ENCODE results near the gene TMEM19.

The TMEM19 gene

DNA sequence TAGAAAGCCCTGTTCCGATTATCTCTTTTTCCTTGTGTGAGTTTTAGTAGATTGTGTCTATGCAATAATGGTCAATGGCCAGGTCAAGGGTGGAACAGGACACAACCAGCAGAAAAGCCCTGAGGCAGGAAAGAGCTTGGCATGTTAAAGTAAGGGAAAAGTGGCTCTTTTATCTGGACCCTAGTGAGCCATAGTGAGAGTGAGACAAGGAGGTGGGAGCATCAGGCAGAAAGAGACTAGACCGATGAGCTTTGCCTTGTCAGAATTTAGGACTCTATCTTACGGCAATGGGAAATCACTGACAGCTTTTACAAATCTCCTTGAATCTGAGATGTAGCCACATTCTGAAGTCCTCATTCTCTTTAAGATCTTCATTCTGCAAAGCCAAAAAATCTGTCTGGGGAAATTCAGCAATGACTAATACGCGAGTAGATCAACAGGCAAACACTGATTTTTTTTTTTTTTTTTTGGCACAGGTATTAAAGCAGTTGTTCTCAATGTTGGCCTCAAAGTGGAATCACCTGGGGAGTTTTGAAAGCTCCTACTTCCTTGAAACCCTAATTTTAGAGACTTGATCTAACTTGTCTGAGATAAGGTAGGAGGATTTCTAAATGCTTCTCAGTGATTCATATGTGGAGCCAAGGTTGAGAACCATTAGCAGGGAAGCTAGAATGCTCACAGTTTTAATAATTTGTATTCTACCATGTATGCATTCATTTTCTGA lies 33.9 kb downstream of the TMEM19 start:
- no peak for DNase-seq

DNA sequence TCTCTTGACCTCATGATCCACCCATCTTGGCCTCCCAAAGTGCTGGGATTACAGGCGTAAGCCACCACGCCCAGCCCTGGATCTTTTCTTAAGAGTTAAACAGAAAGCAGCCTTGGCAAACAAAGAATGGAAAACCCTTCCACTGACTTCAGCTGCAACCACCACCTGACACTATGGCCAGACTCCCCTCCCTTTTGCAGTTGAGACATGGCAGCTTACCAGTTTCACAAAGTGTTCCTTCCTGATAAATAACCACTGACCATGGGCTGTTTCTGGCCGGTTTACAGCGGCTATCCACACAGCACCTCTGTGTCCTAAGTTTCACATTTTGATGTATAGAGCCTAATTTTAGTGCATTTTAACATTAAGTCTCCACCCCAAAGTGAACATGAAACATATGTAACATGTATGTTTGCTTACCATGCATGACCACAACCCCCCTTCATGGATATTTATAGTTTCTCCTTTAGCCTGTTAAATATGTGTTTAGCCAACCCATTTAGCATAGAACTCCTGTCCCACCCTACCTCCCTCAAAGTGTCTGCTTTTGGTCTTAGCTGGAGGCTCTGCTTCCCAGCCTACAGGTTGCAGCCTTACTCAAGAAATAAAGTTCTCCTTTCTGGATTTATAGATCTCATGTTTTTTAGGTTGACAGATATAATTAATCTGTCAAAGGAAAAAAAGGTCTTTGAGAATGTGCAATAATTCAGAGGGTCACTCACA lies 36.1 kb downstream of the TMEM19 start:
- peak; percentile 78 for DNase-seq

GRCh38 chr12:71725011-71725410 lies 39.1 kb downstream of the TMEM19 start:
- no peak for DNase-seq

- no peak for DNase-seq
These were observed 40.7 kb downstream of the TMEM19 start for GRCh38 chr12:71726548-71726947.

GRCh38 chr12:71727958-71728357 lies 42.1 kb downstream of the TMEM19 start:
- DNase-seq: no peak

DNA sequence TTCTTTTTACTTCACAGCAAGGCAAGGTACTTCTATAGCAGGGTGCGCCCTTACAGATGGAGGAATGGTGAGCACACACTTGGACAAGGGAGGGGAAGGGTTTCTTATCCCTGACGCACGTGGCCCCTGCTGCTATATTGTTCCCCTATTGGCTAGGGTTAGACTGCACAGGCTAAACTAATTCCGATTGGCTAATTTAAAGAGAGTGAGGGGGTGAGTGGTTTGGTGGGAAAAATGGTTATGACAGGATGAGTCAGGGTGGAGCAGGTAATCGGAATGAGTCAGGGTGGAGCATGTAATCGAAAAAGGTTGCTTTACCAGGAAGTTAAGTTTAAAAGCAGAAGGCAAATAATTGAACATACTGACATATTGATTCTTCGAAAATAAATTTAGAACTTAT lies 45.1 kb downstream of the TMEM19 start:
- DNase-seq: no peak

DNA sequence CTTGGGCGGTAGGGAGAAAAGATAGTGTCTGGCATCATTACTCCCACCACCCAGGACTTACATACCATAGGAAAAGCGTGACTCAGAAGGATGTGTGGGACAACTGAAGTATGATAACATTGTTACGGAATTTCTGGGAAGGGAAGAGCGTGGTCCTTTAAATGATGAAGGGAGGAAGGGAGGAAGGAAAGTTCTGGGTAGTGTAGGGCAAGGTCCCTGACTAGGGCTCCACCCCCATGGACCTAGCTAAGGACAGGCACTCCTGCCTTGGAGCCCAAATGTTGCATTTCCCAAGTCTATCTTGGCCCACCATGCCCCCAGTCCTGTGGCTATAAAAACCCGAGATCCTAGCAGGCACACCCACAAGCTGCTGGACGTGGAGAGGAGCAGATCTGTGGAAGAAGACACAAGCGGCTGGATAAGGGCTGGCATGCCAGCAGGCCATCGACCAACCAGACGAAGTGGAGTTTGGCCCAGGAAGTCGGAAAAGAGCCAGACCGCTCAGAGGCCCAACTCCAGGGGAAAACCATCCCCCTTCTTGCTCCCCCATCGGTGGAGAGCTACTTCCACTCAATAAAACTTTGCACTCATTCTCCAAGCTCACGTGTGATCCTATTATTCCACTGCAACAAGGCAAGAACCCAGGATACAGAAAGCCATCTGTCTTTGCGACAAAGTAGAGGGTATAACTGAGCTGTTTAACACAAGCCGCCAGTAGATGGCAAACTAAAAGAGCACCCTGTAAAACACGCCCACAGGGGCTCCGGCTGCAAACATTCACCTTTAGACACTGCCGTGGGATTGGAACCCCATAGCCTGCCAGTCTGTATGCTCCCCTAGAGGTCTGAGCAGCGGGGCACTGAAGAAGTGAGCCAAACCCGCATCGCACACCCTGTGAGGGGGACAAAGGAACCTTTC lies 45.8 kb downstream of the TMEM19 start:
- DNase-seq: peak; percentile 27

DNA sequence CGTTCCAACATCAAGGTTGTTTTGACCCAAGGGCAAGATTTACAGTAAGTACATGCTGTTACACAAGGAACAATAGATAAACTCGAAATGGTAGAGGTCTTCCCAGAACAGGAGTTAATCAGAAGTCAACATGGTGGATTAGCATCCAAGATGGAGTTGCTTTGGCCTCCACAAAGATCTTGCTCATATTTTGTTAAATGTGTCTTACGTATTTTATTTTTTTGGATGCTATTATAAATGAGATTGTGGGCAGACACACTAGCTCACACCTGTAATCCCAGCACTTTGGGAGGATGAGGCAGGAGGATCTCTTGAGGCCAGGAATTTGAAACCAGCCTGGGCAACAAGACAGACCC lies 46.5 kb downstream of the TMEM19 start:
- no peak for DNase-seq

DNA sequence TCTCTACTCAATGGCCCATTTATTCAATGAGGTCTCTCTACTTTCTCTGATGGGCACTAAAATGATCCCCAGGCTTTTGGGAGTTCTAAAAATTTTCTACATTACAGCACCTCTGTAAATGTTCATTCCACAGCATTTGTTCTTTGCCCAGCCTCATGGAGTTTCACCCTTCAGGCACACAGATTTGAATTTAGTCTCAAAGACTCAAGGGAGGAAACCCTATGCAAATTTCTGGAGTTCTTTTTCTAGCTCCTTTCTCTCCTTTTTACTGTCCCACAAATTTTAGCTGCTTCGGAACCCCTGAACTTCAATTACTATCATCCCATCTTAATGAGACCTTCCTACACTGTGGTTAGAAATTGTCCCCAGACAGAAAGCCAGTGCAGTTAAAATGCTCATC lies 51.3 kb downstream of the TMEM19 start:
- DNase-seq: no peak

DNA sequence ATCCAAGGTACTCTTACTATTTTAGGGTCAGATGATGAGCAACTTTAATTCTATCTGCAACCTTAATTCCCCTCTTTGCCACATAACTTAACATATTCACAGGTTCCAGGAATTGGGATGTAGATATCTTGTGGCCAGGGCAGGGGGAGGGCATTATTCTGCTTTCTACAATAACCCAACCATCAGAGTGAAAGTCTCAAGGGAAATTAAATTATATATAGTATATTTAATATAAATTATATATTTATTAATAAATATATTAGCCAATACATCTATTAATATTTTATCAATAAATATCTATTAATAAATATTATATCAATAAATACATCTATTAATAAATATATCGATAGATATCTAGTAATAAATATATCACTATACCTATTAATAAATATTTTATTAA lies 57.1 kb downstream of the TMEM19 start:
- DNase-seq: no peak

GRCh38 chr12:71744522-71745300 lies 58.8 kb downstream of the TMEM19 start:
- peak; percentile 21 for DNase-seq

DNA sequence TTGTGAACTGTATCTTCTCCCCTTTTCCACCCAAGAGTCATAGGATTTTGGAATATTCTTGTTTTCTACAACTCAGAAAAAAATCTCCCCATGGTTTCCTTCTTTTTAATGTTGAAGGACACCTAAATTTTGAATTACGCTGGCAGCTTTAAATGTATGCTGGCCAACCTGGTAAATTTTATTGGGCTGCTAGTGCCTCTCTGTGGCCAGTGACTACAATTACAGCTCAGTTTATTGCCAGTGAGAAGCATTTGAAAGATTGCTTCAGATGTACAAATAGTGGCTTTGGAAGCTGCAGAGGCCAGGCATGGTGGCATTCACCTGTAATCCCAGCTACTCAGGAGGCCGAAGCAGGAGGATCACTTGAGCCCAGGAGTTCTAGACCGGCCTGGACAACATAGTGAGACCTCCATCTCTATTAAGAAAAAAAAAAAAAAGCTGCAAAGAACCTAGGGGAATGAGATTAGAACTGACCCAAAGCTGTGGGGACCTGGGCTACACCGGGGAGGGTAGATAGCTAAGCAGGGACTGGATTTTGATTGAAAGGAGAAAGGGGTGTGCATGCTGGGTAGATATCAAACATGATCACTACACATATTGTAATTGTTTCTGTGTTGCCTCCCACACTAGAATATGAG lies 61.2 kb downstream of the TMEM19 start:
- DNase-seq: peak; percentile 85

- DNase-seq: no peak
These were observed 62.4 kb downstream of the TMEM19 start for GRCh38 chr12:71748081-71748850.

DNA sequence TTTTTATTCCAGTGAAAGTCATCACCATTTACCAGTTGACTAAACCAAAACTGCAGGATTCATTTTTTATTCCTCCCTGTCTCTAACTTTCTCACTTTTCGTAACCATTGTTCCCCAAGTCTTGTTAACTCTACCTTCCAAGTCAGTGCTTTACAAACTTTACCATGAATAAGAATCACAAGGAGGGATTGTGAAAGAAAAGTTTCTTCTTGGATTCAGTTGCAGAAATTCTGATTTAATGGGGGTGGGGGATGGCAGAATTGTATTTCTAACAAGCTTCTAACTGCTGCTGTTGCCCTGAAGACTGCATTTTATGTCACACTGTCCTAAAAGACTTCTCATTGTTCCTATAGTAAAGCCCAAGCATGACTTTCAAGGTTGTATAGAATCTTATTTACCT lies 63.8 kb downstream of the TMEM19 start:
- no peak for DNase-seq

- peak; percentile 83 for DNase-seq
These were observed 67.0 kb downstream of the TMEM19 start for GRCh38 chr12:71752891-71753290.

Measured in hematopoietic multipotent progenitor cell treated with erythropoietin and hydrocortisone succinate and interleukin-3 and kit ligand, for 4 days (in vitro differentiated cells).